Liver (tissue), 3 donors: ENCODE data around the gene SORCS2.

Source experiments
- CTCF ChIP-seq: fragments of 150-350 bp; IDR thresholded peaks from 2 replicates; pipeline ENCODE4 v1.5.1; 2017; ENCODE audit warnings: improper control_type of control experiment, low read depth, low read length; ENCODE audit not compliant: missing input control
- MAX ChIP-seq: IDR thresholded peaks from 2 replicates; pipeline ENCODE4 v1.6.1; 2016; ENCODE audit warnings: antibody characterized with exemption
- RAD21 ChIP-seq, 2 donors: IDR thresholded peaks; 2 replicates each; pipeline ENCODE4 v1.6.1; 2016; ENCODE audit warnings: antibody characterized with exemption in 2 of 2, mild to moderate bottlenecking in 2 of 2
- REST ChIP-seq: IDR thresholded peaks from 2 replicates; pipeline ENCODE4 v1.6.1; 2016; ENCODE audit warnings: antibody characterized with exemption, mild to moderate bottlenecking
- SP1 ChIP-seq: IDR thresholded peaks from 2 replicates; pipeline ENCODE4 v1.6.1; 2018; ENCODE audit warnings: antibody characterized with exemption, mild to moderate bottlenecking
- TAF1 ChIP-seq: conservative IDR thresholded peaks from 2 replicates; pipeline ENCODE4 v1.6.1; 2016; ENCODE audit warnings: antibody characterized with exemption, mild to moderate bottlenecking
- YY1 ChIP-seq: IDR thresholded peaks from 2 replicates; pipeline ENCODE4 v1.6.1; 2016; ENCODE audit warnings: antibody characterized with exemption, mild to moderate bottlenecking
- donor health status: healthy.
- donor health status: healthy.

GRCh38 chr4:7379186-7379585 is 186.8 kb downstream of the SORCS2 start:
- TF ChIP-seq CTCF (no peak), REST (no peak), RAD21 (IDR thresholded peaks at IDR 0.05) (no peak), YY1 (no peak), SP1 (no peak), TAF1 (no peak), MAX (no peak)
